HG02973 (cell line): ENCODE results near the gene DNAJC11.
"Not testable (repeated sequence)": the region's sequence is repeated elsewhere in the genome, so short reads cannot be mapped to it uniquely, and the experiment has no call there.

Experiments used
- ATAC-seq: cut with Tn5 transposase; IDR thresholded peaks from one replicate; pipeline ENCODE4 v1.9.1; 2021; ENCODE audit warnings: moderate library complexity; ENCODE audit not compliant: unreplicated experiment

DNAJC11 gene

DNA sequence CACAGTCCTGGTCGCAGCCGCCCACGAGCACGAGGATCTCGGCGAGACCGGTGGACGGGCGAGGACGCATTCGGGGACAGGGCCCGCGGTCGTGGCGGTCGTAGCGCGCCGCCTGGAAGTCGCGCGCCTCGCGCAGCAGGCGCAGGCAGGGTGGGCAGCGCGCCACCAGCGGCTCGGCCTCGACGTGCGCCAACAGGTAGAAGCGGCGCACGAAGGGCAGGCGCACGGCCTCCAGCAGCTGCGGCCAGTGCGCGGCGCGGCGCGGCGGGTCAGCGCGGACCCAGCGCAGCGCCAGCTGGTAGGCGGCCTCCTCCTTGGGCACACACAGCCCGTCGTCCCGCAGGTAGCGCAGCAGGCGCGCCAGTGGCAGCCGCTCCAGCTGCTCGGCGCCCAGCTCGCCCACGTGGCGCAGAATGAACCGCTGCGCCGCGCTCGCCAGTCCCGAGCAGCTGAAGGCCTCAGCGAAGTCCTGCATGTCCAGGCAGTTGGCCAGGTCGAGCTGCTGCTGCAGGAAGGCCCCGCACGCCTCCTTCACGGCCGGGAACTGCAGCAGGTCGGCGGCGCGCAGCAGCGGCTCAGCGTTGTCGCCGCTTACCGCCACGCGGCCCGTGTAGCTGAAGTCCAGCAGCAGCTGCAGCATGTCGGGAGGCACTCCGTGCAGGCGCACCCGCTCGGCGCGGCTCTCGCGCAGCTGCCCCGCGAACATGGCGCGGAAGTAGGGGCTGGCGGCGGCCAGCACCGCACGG is 99.5 kb downstream of the DNAJC11 start:
- peak; percentile 29 for ATAC-seq

DNA sequence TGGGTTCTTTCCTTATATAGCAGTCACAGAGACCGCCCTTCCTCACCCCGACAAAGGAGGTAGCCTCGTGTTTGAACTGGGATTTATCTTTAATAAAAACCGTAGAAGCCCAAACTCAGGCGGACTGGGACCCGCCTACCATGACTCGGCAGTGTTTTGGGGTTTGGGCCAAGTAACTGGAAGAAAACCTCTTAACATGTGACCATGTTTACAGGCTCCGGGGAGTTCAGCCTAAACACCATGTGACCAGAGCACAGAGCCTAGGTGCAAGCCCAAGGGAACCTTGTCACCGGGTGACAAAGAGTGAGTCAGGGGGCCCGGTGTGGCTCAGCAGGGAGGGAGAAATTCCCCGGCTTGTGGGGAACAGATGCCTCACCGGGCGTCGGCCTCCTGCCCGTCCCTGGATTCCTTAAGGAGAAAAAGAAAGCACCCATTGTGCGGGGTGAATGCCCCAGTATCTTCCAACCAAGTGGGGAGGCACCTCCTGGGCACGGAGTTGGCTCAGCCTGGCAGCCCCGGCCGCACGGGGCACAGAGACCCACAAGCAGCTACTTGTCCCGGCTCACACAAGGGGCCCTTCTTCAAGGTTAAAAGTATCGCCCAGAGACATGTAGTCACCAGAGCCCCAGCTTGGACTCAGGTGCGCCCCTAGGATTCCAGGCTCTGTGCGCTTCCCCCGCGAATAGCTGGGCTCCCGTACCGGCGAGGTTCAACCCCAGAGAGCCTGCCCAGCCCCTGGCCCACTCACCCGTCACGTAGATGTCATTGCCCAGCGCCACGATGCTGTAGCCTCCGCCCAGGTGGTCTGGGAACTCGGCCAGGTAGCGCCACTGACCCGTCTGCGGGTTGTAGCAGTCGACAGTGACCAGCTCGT is 100.3 kb downstream of the DNAJC11 start:
- peak; percentile 26 for ATAC-seq

GRCh38 chr1:6600410-6601048 is 101.1 kb downstream of the DNAJC11 start:
- ATAC-seq: no peak

GRCh38 chr1:6599991-6600390 is 101.6 kb downstream of the DNAJC11 start:
- ATAC-seq: not testable (repeated sequence)

- ATAC-seq: no peak
Measured at GRCh38 chr1:6599141-6599975, 102.3 kb downstream of the DNAJC11 start.

- ATAC-seq: no peak
Measured at GRCh38 chr1:6597777-6598131, 103.9 kb downstream of the DNAJC11 start.

DNA sequence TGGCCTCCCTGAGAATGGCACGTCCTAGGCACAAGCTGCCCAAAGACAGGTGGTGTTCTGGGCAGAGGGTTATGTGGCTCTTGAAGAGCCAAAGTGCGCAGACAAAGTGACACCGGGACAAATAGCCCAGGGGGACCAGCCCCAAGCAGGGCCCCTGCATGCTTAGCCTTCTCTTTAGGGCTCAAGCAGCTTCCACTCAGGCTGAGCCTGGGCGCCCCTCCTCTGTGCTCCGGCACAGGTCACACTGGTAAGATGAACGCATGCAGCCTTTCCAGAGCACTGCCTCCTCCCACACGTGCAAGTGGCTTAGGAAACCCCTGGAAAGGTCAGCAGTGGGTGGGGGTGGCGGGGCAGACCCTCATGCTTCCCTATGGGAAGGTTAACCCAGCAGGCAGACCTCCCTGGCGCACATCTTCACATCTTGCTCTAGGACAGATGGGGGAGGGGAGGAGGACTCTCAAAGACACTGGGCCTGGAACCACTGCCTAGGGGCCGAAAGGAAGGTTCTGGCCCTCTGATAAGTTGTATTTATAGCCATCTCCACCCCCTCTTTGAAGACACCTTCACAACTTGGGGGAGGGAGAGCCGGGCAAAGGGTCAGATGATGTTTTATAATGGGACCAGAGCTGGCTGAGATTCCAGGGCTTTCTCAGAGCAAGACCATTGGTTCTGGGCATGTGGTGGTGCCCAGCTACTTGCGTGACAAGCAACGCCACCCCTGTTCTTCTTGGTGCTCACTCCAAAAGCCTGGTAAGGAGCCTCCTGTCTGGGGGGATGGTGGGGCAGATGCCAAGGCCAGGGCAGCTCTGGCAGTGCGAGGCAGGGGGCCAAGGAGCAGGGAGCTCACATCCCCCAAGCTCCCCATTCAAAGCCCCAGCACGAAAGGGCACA is 104.5 kb downstream of the DNAJC11 start:
- ATAC-seq: no peak

DNA sequence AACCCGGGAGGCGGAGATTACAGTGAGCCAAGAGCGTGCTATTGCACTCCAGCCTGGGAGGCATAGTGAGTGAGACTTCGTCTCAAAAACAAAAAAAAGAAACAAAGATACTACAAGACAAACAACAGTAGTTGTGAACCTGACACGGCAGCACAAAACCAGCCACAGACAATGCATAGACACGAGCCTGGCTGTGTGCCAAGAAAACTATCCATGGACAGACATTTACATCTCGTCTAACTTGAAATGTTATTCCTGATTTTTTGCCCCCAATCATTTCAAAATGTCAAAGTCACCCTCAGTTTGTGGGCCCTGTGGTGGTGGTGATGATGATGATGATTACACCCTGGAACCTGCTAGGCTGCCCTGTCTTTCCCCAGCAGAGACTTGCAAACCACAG is 105.3 kb downstream of the DNAJC11 start:
- ATAC-seq: no peak

- no peak for ATAC-seq
Measured at GRCh38 chr1:6594977-6595740, 106.5 kb downstream of the DNAJC11 start.

GRCh38 chr1:6593810-6594209 is 107.8 kb downstream of the DNAJC11 start:
- ATAC-seq: no peak

- ATAC-seq: no peak
Measured at GRCh38 chr1:6592865-6593593, 108.6 kb downstream of the DNAJC11 start.

- ATAC-seq: no peak
Measured at GRCh38 chr1:6592441-6592840, 109.2 kb downstream of the DNAJC11 start.

GRCh38 chr1:6591644-6592043 is 110.0 kb downstream of the DNAJC11 start:
- no peak for ATAC-seq

DNA sequence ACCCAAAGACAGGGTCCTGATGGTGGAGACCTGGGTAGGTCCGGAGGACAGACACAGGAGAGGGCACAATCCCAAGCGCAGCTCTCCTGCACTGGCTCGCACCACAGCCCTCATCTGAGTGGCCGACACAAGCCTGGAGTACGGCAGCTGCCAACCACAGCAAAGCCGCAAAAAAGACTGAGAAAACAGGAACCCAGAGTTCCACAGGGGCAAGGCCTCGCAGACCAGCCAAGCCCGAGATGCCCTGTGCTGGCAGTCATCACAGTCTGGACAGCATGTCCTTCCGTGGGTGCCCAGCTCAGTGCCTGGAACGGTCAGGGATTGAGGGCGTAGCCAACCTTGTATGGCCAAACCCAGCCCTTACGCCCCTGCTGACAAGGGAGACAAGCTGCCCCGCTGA is 110.4 kb downstream of the DNAJC11 start:
- ATAC-seq: no peak

DNA sequence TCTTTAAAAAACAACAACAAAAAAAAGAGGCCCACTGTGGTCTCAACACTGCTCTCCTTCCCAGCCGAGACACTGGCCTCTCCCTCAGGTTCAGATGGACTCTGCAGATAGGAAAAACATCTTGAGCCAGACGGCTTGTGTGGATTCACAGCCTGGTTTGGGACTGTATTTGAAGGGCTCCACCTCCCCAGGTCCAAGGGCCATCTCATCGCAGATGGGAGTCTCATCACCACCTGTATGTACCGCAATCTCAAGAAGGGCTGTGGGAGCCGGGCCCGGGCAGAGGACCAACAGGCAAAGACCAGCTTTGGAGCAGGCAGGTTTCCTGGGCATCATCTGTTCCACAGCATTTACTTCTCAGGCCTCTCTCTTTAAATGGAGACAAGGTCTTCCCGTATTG is 111.6 kb downstream of the DNAJC11 start:
- ATAC-seq: no peak

GRCh38 chr1:6588893-6589520 is 112.6 kb downstream of the DNAJC11 start:
- no peak for ATAC-seq

GRCh38 chr1:6588128-6588892 is 113.3 kb downstream of the DNAJC11 start:
- no peak for ATAC-seq
